Stimulated activated CD4-positive, alpha-beta T cell treated with anti-CD3 and anti-CD28 coated beads, Interleukin-15, amount 100 ng/mL, for 48 hours (primary cell): ENCODE data around the gene STEAP1.
"Not testable (repeated sequence)": the region's sequence is repeated elsewhere in the genome, so short reads cannot be mapped to it uniquely, and the experiment has no call there.

ENCODE experiments used
- DNase-seq, 2 donors: peaks; one replicate each; pipeline ENCODE4 v3.0.0-alpha.2; 2020; ENCODE audit warnings: low read depth in 2 of 2

STEAP1 gene

DNA sequence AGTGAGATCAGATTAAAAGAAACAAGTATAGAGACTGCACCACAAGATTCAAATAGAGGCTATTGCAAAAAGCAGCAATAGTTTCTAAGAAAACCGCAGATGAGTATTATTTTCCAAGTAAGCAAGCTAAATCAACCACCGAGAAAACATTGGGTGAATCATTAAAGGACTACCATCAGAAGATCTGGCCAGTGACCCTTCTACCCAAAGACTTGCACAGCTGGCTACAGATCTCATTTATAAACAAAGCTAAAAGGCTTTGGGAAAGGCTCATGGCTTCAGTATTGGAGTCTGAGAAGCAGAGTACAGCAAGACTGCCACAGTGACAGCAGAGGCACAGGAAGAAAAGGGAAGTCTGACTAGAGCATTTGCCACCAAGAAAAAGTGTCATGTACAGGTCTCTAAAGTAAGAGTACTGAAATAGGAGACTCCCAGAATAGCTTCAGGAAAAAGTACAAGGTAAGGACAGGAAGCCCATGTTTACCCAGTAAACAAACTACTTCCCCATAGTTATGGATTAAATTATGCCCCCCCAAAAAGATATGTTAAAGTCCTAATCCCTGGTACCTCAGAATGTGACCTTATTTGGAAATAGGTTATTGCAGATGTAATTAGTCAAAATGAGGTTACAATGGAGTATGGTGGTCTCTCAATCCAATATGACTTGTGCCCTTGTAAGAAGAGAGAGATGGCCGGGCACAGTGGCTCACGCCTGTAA is 19.0 kb downstream of the STEAP1 start:
- DNase-seq, result no peak

DNA sequence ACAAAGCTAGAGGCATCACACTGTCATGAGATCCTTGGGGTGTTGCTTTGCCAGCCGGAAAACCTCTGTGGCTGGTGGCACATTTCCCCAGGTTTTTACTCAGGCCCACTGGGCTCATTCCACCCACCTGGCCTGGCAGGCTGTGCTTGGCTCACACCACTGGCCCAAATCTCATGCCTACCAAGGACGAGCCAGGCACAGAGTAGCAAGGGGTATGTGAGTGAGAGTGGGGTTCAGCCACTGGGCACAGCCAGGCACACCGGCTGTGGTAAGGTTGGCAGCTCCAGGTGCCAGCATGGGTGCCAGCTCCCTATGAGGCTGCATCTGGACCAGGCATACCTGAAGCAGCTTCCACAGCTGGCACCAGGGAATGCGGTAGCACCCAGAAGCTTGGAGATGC is 21.4 kb downstream of the STEAP1 start:
- DNase-seq, result no peak

DNA sequence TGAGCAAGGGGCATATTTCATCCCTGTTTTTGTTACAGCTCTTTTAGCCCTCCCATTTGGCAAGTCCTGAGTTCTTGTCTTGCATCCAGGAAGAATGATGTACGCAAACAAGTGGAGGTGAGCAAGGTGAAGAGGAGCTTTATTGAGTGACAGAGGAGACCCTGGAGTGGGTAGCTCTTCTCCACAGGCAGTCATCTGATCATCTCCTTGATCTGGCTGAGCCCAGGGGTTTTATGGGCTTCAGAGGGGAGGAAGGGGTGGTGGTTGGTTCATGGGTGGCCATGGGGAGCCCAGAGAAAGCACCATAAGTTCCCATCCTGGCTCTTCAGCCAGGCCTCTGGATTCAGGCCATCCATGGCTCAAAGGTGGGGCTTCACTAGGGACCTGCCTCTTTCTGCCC is 21.9 kb downstream of the STEAP1 start:
- no peak for DNase-seq

DNA sequence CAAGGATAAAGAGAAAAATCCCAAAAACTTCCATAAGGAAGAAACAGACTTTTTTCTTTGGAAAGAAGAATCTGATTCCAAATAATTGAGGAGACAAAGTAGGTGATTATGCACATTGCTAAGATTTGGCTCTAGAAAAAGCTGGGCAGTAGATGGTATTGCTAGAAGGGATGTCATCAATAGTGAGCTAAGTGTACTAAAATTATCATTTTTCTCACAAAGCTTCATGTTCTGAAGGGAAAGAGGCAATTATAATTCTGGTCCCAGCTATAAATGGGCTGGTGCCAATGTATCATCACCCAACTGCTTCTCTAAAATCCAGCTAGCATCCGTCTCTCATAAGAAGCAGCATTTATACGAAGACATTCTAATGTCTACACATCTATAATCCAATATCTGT is 23.9 kb downstream of the STEAP1 start:
- DNase-seq, result no peak

DNA sequence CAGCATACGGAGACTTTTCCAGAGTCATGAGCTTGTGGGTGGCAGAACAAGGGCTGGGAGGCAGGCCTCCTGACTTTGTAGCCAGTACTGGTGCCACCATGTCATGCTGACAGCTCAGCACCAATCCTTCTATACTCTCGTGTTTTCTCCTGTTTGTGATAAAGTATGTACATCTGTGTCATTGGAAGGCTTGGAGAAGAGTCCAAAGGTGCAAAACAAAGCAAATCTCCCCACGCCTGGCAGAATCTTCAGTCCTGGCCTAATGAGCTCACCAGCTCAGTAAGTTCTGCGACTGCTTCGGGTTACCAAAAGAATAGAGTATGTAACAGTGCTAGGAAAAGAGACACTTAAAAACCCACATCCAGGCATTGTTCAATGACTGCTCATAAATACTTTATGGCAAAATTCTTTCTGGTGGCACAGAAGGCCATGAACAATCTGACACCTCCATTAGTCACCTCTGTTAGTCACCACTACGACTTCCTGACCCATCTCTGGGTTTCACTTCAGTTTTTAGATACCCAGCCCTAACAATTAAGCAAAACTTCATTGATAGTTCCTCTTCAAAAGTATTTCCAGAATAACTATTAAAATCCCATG is 24.5 kb downstream of the STEAP1 start:
- DNase-seq, result no peak

DNA sequence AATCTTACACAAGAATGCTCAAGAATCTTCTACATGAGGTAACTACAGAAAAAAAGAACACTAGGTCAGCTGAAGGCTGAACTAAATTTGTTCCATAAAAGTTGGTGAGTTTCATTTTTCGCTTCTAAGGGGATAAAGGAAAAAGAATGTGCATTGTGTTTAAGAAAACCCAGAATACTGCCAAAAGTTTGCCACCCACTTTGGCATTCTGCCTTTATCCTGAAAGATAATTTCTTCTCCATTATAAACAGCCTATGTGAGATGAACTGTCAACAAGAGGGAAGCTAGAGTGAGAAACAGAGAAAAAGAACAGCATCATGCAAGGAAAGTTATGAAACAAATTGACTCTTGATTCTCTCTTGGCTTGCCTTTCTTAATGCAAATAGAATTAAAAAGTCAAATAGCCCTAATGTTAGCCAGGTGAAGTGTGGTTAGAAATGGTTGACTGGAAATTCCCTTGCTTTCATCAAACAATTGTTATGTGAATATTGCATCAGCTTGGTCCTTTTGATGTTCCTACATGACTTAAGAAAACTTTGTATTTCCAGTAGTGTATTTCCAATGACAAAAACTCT is 25.8 kb downstream of the STEAP1 start:
- DNase-seq, result no peak

DNA sequence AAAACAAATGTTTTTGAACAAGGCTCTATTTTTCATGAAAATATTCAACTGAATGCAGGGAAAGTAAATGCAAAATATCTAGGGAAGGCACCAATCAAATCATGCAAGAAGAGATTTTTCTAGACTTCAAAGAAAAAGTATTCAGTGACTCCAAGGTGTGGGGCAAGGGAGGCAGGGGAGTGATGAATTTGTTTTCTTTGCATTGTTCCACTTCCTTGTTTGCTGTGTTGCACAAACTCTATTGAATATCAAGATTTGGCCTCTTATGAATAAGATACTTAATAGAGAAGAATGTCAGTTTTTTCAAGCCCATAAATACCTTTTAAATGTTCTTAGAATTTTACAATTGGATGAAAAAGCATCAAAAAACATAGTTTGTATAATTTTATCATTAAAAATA is 26.4 kb downstream of the STEAP1 start:
- DNase-seq, result no peak

DNA sequence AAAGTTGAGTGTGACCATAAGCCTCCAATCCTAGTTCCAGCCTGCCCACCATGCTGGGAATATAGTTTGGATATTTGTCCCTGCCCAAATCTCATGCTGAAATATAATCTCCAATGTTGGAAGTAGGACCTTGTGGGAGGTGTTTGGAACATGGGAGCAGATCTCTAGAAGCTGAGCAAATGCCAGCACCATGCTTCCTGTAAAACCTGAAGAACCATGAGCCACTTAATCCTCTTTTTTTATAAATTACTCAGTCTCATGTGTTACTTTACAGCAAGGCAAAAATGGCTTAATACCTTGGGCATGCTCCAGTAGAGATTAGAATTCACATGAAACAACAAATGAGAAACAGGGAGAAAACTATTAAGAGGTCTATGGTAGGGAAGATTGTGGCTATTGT is 27.2 kb downstream of the STEAP1 start:
- no peak for DNase-seq

DNA sequence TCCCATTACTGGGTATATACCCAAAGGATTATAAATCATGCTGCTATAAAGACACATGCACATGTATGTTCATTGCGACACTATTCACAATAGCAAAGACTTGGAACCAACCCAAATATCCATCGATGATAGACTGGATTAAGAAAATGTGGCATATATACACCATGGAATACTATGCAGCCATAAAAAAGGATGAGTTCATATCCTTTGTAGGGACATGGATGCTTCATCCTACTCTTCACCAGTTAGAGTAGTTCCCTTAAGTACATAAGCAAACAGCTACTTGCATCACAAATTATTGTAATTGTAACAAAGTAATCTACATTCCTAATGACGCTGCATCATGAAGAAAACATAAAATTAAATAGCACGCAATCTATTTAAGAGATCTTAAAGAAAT is 32.0 kb downstream of the STEAP1 start:
- DNase-seq, result not testable (repeated sequence)

DNA sequence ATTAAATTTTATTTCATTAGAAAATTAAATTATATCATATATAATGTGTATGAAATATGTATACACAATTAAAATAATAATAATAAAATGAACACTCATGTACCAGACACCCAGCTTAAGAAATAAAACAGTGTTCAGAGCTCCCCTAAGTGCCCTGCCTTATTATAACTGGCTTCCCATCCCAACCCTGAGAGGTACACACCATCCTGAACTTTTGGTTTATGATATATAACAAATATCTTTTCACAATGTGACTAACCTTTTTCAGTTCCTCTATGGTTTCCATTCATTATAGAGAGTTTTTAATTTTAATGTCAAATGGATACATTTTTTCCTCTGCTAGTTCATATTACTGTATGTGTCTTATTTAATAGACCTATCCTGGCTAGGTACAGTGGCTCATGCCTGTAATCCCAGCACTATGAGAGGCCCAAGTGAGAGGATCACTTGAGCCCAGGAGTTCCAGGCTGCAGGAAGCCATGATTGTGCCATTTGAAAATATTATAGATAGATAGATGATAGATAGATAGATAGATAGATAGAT is 33.3 kb downstream of the STEAP1 start:
- DNase-seq, result no peak

DNA sequence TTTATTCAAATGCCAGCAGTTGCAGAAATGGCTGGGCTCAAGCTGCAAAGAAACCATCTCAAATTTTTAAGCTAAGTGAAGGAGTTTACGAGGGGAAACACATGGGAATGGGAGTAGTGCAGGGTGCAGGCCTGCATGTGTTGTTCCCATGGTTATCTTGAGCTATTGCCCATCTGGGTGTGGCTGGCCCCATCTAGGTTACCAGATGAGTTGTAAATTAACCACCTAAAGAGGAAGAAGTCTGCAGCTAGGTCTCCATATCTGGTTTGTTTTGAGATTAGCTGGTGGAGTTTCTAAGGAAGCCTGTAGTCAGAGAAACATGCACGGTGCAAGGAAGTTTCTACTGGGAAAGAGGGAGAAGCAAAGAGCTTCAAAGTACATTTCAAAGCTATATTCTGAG is 34.0 kb downstream of the STEAP1 start:
- no peak for DNase-seq

DNA sequence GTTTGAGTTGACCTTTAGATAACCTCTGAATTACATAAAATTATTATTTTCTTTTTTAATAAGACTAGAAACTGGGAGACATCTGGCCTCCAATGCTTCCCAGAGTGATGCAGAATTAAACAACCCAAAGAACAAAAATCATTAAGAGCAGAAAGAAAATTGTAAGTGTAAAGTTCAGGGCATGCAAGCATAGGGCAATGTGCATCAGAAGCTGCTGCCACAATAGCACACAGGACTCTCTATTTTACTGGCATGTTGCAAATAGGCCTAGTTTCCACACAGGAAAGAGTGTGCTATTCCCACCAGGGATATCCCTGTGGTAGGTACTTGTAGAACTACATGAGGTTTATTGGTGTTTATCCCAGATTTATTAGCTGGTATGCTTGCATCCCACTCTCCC is 36.7 kb downstream of the STEAP1 start:
- DNase-seq, result no peak

DNA sequence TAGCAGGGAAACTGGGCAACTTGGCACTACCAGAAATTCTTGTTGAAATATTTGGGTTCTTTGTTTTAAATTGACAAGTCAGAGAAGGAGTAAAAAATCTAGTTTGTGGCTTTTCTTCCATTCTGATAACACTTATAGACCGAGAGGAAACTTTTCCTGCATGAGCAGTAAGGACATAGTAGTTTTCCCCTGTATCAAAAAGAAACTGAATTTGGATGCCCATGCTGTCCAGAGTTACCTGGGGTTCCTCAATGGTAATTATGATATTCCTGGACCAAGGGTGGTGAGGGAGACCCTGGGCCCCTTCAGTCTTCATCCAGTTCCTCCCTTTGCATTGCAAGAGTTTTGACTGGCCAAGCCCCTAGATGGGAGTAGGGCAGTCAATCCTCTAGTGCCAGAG is 37.4 kb downstream of the STEAP1 start:
- DNase-seq, result no peak

DNA sequence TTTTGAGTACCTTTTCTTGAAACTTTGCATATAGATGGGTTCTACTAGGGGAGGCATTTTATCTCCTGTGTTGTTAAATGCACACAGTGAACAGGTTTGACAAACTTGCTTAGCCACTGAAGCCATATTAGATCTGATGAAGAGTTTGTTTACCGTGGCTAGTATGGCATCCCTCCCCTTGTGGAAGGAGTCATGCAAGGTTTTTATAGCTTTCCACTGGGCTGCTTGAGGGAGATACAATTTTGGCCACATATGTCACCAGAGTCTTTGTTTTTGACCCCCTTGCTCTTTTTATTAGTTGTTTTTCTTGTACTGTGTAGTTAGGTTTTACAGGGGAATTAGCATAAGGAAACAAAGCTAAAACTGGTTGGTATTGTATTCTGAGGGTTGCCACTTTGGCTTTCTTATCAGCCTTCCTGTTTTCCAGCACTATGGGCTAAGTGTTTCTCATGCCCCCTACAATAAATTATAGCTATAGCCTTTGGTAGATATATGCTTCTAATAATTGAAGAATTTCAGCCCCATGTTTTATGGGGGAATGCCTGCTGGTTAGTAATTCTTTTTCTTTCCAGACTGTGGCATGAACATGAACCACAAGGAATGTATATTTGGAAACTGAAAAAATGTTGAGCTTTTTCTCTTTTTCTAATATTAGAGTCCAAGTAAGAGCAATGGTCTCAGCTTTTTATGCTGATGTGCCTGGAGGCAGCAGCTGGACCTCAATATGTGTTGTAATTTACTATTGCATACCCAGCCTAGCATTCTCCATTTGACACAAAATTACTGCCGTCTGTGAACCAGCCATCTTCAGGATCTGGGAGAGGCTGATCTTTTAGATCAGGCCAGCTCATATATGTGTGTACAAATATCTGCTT is 38.8 kb downstream of the STEAP1 start:
- DNase-seq, result no peak

DNA sequence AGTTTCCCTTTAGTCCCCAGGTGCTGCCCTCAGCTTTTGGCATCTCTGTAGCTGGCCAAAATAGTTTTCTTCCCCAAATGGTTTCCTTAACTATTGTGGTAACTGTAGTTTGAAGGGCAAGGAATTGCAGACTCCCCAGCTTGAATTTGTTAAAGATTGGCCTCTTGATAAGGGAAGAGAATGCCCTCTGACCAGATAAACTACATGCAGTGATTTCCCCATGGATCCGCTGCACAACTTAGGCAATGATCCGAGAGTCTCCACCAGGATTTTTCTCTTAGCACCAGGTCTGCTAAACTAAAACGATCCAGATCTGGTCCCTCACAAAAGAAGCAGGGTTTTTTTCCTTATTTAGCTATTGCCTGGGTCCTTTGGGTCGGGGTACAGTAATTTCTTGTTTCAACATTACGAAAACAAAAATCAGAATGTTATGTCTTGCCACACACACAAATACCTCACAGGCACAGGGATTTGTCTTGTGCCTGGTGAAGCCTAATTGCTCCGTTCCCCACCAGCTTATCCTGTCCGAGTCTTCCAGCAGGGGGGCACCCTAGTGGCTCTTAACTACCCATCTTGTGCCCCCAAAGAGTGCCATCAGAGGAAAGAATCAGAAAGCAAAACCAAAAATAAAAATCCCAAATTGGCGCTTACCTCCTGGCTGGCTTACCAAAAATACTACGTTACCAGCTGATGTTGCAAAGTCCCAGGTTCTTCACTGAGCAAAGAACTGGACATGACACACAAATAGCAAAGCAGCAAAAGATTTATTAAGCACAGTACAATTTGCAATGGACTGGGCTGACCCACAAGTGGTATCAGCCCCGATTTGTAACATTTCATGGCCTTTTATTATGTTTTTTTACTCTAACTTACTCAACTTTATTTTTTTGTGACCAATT is 40.9 kb downstream of the STEAP1 start:
- DNase-seq, result no peak

DNA sequence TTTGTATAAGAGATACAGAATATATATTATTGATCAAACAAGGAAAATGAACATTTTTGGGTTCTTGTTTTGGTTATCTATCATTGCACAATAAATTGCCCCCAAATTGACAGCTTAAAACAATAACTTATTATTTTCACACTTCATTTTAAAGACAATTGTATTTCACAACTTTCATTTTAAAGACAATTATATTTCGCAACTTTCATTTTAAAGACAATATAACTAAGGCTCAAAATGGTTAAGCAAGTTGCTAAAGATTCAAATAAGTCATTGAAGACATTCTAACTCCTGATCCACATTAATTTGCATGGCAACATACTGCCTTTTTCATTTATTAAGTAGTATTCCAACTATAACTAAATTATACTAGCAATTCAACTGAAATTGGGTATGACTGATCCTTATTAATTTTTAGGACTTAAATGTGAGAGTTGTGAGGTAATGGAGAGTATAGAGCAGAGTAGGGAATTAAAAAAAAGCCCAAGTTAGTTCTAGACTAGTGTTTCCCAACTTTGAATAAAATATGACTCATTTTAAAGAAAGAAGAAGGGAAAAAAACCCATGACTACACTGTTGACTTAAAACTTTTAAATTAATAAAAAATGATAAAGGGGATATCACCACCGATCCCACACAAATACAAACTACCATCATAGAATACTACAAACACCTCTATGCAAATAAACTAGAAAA is 47.4 kb downstream of the STEAP1 start:
- DNase-seq, result no peak

DNA sequence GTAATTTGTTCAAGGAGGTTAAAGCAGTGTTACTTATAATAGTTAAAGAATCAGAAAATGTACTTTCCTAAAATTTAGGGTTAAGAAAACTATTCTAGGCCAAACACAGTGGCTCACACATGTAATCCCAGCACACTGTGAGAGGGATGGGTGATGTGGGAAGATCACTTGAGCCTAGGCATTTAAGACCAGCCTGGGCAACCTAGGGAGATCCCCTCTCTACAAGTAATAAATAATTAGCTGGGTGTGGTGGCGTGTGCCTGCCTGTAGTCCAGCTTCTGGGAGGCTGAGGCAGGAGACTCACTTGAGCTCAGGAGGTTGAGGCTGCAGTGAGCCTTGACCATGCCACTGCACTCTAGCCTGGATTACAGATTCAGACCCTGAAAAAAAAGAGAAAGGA is 53.7 kb downstream of the STEAP1 start:
- no peak for DNase-seq

DNA sequence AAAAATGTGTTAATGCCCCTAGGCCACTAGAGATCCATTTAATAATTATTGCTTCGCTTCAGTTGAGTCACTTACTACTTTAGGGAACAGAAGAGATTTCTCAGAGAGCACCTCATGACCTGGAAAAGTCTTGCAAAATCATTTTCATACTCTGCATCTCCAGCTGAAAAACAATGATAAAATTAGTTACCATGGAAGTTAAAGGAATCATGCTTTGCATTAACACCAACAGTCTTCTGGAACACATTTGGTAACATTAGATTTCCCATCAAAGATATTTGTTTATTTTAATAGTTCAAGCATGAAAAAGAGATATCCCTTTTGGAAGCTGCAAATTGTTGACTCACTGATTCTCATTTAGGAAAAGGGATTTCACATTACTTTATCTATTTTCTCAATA is 55.5 kb downstream of the STEAP1 start:
- DNase-seq, result no peak

DNA sequence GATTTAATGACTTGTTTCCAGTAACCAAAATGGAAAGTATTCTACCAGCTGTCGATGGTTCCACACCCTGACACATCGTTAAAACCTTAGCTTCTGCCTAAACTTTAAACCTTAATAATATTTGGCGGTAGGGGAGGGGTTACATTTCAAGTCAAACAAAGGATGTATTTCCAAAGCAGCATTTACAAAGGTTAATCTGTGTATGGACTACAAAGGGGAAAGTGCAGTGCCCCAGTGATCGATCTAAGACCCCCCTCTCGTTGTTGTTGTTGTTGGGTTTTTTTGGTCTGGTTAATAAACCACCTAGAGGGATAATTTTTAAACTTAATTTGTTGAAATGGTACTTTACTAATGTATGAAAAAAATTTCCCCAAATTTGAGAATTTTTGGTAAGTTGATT is 56.2 kb downstream of the STEAP1 start:
- no peak for DNase-seq

DNA sequence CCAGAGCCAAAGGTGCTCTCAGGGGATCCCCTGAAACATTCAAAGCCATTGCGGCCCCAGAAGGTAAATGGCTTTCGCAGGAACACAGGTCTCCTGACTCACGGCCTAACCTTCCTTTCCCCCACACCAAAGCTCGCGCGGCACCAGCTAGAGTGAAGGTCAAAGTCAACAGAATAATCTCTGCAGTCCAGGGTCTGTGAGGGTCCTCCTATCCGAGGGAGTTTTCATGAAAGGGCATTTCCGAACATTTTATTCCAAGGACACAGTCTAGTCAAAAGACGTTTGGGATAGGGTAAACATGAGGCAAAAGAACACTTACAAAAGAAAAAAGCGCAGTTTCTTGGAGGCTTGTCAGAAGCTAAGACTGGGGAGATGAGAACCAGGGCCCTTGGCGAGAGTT is 56.7 kb downstream of the STEAP1 start:
- DNase-seq, result no peak
